HG02840 (cell line): ENCODE results near the gene CCDC120.

Source experiments
- ATAC-seq: cut with Tn5 transposase; IDR thresholded peaks from one replicate; pipeline ENCODE4 v1.9.1; 2021; ENCODE audit warnings: mild to moderate bottlenecking, moderate library complexity, moderate number of reproducible peaks; ENCODE audit not compliant: unreplicated experiment, low FRiP score

The CCDC120 gene

DNA sequence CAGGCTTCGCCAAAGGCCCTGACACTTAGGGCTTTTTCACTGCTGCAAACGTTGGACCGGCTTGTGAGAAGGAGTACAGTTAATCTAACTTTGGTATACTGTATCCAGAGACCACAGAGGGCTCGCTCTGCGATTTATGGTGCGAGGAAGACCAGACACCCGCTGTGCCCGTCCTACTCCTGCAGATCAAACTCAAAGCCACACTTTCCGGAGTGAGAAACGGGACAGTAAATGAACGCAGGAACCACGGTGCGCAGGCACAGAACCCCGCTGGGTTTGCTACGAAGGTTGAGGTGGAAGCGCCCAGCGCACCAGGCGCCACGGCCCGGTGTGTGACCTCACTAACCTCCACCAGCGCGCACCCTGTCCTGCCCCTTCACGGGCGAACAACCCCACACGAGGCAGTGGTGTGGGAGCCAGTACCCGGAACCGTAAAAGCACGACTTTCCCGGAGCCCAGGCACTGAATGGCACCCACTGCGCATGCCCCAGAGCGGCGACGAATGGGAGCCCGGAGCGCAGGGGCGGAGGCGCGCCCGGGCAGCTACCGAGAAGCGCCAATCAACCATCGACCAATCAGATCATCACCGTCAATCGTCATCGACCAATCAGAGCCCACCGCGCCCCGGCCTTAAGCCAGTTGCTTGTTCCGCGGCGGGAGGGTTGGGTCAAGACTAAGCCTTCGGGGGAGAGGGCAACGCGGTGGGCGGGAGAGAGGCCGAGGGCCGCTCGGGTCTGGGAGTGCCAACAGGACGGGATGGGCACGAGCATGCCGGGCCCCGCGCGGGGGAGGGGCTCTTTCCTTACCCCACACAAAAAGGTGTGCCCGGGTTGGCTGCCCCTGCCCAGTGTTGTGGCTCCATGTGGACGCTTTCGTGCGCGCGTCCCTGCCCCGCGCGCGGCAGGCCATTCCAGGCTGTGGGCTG lies 42.2 kb downstream of the CCDC120 start:
- ATAC-seq: peak; percentile 95

DNA sequence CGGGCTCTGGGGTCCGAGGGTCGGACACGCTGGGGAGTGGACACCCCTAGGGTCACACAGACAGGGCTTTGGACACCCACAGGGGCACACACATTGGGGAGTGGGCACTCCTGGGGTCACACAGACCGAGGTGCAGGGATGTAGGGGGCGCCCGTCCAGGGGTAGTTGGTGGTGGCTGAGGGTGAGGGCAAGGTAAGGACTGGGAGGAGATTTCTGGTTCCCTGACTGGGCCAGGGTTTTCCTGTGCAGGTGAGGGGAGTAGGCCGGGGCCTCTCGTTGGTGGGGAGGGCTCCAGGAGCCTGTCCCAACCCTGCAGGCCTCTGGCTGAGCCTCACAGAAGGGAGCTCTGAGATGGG lies 42.8 kb downstream of the CCDC120 start:
- ATAC-seq: no peak

DNA sequence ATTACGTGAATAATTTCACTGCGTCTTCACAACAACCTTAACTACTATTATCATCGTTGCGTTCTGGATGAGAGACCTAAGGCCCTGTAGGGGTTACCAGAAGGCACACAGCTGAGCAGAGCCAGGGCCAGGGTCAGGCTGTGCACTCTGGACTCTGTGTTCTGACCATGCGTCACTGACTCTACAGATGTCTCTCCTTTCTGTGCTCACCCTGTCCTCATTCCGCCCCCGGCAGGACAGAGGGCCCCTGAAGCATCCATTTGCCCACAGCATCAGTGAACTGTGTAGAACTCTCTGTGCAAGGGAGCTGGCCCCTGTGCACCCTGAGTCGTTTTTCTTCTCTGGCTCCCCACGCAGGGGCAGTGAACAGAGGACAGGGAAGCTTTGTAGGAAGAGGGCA lies 43.4 kb downstream of the CCDC120 start:
- ATAC-seq: no peak

DNA sequence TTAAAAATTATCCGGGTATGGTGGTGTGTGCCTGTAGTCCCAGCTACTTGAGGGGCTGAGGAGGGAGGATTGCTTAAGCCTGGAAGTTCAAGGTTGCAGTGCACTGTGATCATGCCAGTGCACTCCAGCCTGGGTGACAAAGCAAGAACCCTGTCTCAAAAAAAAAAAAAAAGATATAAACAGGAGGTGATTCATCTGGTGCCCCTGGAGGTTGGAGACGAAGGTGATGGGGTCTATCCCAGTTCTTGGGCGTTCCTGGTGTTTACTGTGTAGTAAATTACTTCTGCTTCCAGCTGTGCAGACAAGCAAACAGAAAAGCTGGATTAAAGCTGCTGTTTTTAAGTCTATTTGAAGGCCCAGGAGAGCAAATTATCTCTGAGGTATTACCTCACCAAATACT lies 44.8 kb downstream of the CCDC120 start:
- no peak for ATAC-seq

DNA sequence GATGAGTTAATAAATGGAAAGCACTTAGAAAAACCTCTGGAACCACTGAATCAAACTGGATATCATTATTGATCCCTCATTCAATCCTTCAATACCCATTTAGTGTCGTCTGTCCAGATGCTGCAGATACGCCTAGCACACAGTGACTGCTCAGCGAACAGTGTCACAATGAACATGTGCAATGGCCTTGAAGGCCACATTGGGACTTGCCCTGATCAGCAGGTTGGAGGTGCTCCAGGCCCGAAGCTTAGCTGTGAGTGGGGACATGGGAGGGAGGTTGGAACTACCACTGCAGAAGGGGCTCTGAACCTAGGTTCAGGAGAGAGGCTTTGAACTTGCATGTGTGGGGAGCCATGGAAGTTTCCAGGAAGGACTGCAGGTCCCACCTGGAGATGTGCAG lies 47.5 kb downstream of the CCDC120 start:
- no peak for ATAC-seq

DNA sequence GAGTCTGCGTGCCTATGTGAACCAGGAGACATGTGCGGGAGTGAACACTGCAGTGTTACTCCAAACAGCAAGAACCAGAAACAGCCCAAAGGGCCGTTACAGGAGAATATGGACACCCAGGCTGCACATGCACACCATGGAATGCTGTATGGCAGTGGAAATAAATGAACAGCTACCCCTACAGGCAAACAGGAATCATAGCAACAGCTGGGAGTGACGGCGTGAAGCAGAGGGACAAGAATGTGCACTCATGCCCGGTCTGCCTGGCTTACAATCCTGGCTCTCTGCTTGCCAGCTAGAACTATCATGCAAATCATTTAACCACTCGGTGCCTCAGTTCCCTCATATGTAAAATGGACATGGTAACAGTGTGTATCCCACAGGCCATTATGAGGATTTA lies 48.1 kb downstream of the CCDC120 start:
- no peak for ATAC-seq

DNA sequence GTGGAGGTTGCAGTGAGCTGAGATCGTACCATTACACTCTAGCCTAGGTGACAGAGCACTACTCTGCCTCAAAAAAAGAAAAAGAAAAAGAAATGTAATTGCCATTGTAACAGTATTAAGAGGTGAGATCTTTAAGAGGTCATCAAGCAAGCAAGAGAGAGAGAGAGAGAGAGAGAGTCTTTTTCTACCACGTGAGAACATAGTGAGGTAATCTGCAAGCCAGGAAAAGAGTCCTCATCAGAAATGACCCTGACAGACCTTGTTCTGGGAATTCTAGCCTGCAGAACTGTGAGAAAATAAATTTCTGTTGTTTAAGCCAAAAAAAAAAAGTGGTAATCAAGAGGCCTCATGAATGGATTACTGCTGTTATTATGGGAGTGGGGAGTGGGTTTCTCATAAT lies 49.8 kb downstream of the CCDC120 start:
- no peak for ATAC-seq

DNA sequence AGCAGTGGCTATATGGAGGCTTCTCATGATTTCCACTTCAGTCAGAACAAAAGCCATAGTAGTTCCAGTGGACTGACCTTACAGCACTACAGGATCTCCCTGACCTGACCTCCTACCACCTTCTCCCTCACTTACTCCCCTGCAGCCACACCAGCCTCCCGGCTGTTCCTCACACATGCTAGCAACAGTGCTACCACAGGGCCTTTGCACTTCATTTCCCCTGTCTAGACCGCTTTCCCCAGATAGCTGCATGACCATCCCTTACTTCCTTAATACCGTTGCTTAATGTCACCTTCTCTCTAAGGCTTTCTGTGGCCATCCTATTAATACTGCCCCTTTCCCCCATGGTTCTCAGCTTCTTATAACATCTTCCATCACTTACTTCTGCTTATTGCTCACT lies 51.6 kb downstream of the CCDC120 start:
- ATAC-seq: no peak

DNA sequence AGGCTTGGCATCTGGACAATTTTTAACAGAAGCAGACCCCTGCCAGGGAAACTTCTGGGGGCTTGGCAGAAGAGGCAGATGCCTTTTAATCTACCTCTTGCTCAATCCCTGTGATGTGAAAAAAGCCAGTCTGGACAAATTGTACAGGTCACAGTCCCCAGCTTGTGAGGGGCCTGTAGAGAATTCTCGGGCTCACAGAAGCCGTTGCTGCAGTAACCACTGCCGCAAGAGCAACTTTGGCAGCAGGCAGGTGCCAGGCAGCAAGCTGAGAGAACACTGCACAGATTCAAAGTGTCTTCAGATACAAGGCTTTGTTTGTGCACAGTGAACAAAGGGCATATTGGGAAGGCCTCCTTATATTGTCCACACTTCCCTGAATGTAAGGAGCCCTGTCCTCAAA lies 53.0 kb downstream of the CCDC120 start:
- no peak for ATAC-seq

DNA sequence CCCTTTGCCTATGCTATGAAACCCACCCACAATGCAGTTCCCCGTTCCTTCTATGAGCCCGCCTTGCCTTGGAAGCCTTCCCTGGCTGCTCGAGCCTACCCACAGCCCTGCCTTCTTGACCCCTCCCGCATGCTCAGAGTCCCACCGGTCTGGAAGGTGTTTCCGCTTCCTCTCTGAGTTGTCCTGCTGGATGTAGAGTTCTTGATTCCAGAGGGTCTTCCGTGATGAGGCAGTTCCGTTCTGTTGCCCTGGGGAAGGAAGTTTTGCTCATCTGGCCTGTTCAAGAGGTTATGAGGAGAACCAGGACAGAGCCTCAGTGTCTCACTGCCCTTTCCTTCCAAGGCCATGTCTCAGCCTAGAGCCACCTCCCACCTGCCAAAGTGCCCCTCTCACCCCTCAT lies 57.3 kb downstream of the CCDC120 start:
- ATAC-seq: no peak

DNA sequence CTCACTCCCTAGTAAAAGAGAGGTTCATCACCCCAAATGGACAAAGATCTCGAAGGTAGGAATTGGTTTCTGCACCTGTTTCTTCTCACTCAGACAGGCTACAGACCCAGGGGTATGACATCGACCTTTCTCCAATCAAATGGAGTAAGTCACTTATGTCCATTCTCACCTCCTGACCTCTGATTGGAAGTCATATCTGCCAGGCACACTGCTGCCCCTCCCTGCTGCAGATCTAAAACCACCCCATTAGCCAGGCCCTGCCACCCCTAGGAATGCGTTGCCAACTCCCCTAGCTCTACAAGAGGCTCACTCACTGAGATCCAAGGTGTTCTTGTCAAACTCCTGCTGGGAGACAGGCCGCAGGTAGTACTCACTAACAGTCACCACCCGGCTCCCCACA lies 57.9 kb downstream of the CCDC120 start:
- ATAC-seq: no peak

DNA sequence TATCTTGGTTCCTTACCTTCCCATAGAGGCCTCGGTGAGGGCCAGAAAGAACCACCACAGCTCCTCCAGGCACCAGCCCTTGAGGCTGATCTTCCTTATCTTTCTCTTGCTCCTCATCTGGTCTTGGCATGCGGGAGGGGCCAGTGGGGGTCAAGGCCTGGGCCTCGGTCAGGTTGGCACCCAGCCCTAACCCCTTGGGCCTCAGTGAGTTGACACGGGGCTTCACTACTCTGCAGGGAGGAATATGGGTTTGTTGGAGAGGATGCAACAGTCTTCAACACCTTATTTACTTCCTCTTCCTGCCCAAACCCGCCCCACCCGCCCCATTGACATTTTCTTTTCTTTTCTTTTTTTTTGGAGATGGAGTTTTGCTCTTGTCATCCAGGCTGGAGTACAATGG lies 58.8 kb downstream of the CCDC120 start:
- no peak for ATAC-seq
